Upper lobe of left lung (tissue), 6 donors: ENCODE measurements around the gene AGR2. TPM values are rescaled to one million over a fixed set of nuclear protein-coding genes. Genes with fewer than 3 reads are reported as not detected.

Source experiments
- ATAC-seq, 2 donors: fragments of 200-7000 bp; cut with Tn5 transposase; one replicate each; pipeline ENCODE4 v1.9.1; 2022; ENCODE audit warnings: mild to moderate bottlenecking in 2 of 2, moderate library complexity in 2 of 2; ENCODE audit not compliant: low FRiP score in 2 of 2
- DNase-seq, 2 donors: peaks; one replicate each; pipeline ENCODE4 v3.0.0-alpha.2; 2019 to 2020
- H3K27ac ChIP-seq, 4 donors: fragments of 200-600 bp; sonication (generic); one replicate each; pipeline ENCODE4 v1.5.1; 2016 to 2019
- H3K27me3 ChIP-seq, 4 donors: fragments of 200-600 bp; sonication (generic); one replicate each; pipeline ENCODE4 v1.5.1; 2017 to 2019
- H3K36me3 ChIP-seq, 4 donors: fragments of 200-600 bp; sonication (generic); one replicate each; pipeline ENCODE4 v1.5.1; 2016 to 2019
- H3K4me1 ChIP-seq, 4 donors: fragments of 200-600 bp; sonication (generic); one replicate each; pipeline ENCODE4 v1.5.1; 2018 to 2019
- H3K4me3 ChIP-seq, 4 donors: fragments of 200-600 bp; sonication (generic); one replicate each; pipeline ENCODE4 v1.5.1; 2017 to 2019; ENCODE audit warnings: mild to moderate bottlenecking in 2 of 4, moderate library complexity in 1 of 4
- H3K9me3 ChIP-seq, 4 donors: fragments of 200-600 bp; sonication (generic); one replicate each; pipeline ENCODE4 v1.5.1; 2018 to 2019
- EP300 ChIP-seq, 4 donors: sonication (generic); formaldehyde crosslinking; IDR thresholded peaks; one replicate each; pipeline ENCODE4 v1.5.1; 2017; ENCODE audit warnings: antibody characterized with exemption in 4 of 4, control low read depth in 2 of 4
- POLR2A ChIP-seq, 4 donors: fragments of 450-650 bp; IDR thresholded peaks; one replicate each; pipeline ENCODE4 v1.5.1; 2016 to 2017; ENCODE audit warnings: antibody characterized with exemption in 4 of 4, mild to moderate bottlenecking in 2 of 4
- POLR2AphosphoS5 ChIP-seq, 2 donors: sonication (generic); formaldehyde crosslinking; IDR thresholded peaks; one replicate each; pipeline ENCODE4 v1.5.1; 2017; ENCODE audit warnings: antibody characterized with exemption in 2 of 2
- WGBS, 2 donors: methylation state at CpG; one replicate each; pipeline ENCODE4 v1.1.5; 2017 to 2018; 5-methylcytosine and 5-hydroxymethylcytosine counted together
- total RNA-seq, 6 donors: library from RNA; depleted of rRNA in 4 of 6; stranded (reverse); fragments of >200 nt in 4 of 6; gene quantifications; one replicate each; pipeline versions ENCODE4 v1.1.0 to v1.2.1, GENCODE V29; 2016 to 2021
- TF ChIP-seq, protein P1 (sequence below), 6 experiments: fragments of 450-650 bp in 4 of 6; fragments of 200-600 bp in 2 of 6; sonication (generic) in 2 of 6; IDR thresholded peaks; one replicate each; pipeline ENCODE4 v1.5.1; 2016 to 2019; ENCODE audit warnings: antibody characterized with exemption in 6 of 6
- donor health status: DM: no; HTN: no; CAD: no; lungs with moderate emphysema.
- donor health status: DM: no; HTN: yes; CAD: no; lungs with severe emphysema.

Gene AGR2
- total RNA-seq, 6 donors from 2014 or later, result 6.3 to 126 (median 44.8) TPM

DNA sequence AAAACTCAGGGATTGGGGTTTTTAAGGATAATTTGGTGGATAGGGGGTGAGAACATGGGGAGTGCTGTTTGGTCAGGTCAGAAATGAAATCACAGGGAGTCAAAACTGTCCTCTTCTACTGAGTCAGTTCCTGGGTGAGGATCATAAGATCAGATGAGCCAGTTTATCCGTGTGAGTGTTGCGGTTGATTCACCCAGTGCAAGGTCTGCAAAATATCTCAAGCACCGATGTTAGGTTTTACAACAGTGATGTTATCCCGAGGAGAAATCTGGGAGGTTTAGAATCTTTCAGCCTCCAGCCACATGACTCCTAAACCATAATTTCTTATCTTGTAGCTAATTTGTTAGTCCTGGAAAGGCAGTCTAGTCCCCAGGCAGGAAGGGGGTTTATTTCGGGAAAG lies 31.7 kb upstream of the AGR2 start:
- H3K27me3 ChIP-seq, result no peaks in the 10 kb centered on the region

DNA sequence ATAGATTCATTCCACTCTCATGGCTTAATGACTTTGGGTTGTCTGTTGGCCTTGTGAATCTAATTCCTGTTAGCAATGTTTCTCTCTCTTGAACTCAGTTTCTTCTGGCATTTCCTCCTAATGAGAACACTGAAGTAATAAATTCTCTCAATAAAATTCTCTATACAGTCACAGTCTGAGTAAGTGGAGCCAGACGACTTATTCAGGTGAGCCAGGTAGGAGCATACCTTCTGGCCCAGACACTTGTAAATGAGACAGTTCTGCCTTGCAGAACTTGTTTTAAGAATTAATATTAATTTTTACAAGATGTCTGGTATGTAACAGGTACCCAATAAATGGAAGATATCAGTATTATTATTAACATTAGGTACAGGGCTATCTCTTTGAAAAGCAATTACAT lies 28.6 kb upstream of the AGR2 start:
- no peak for DNase-seq
- Histone ChIP-seq H3K4me3 (no peak overlapping the region), H3K4me1 (no peaks in the 10 kb centered on the region), H3K27ac (no peak overlapping the region), H3K9me3 (no peaks in the 10 kb centered on the region), H3K27me3 (no peaks in the 10 kb centered on the region), H3K36me3 (no peaks in the 10 kb centered on the region)
- TF ChIP-seq, protein P1, sequence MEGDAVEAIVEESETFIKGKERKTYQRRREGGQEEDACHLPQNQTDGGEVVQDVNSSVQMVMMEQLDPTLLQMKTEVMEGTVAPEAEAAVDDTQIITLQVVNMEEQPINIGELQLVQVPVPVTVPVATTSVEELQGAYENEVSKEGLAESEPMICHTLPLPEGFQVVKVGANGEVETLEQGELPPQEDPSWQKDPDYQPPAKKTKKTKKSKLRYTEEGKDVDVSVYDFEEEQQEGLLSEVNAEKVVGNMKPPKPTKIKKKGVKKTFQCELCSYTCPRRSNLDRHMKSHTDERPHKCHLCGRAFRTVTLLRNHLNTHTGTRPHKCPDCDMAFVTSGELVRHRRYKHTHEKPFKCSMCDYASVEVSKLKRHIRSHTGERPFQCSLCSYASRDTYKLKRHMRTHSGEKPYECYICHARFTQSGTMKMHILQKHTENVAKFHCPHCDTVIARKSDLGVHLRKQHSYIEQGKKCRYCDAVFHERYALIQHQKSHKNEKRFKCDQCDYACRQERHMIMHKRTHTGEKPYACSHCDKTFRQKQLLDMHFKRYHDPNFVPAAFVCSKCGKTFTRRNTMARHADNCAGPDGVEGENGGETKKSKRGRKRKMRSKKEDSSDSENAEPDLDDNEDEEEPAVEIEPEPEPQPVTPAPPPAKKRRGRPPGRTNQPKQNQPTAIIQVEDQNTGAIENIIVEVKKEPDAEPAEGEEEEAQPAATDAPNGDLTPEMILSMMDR (IDR thresholded peaks at IDR 0.05), result no peak
- TF ChIP-seq POLR2AphosphoS5 (IDR thresholded peaks at IDR 0.05), result no peak
- no peak for TF ChIP-seq POLR2A (IDR thresholded peaks at IDR 0.05)
- no peak for TF ChIP-seq EP300 (IDR thresholded peaks at IDR 0.05)
- WGBS, 2 donors, result 87 to 91% methylated on average over 1 of the region's 1 CpG
- no peak for ATAC-seq

More for the DNA sequence above, 31.7 kb upstream of the AGR2 start:
- no peak overlapping the region for H3K4me3 ChIP-seq
- WGBS, 2 donors, result 78 to 87% methylated on average over 5 of the region's 5 CpGs
- ATAC-seq, result no peak
- H3K4me1 ChIP-seq, result no peaks in the 10 kb centered on the region
- H3K27ac ChIP-seq, result no peak overlapping the region
- DNase-seq, result no peak
- TF ChIP-seq EP300 (IDR thresholded peaks at IDR 0.05), result no peak
- TF ChIP-seq, protein P1 (IDR thresholded peaks at IDR 0.05), result no peak
- TF ChIP-seq POLR2AphosphoS5 (IDR thresholded peaks at IDR 0.05), result no peak
- no peak for TF ChIP-seq POLR2A (IDR thresholded peaks at IDR 0.05)
- no peaks in the 10 kb centered on the region for H3K9me3 ChIP-seq
- H3K36me3 ChIP-seq, result no peaks in the 10 kb centered on the region

DNA sequence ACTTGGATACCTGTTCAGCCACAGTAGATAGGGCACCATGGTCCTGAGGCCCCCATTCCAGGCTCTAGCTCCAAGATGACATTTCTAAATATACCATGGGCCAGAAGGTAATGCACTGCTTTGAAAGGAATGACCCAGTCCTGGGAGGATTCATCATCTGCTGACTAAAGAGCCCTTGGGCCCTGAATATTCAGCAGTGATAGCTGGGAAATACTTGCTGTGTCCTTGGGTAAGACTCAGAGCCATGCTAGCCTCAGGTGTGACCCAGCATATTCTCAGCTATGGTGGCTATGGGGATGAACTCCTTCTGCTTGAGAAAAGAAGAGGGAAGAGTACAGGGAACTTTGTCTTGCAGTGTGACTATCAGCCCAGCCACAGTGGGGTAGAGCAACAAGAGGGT lies 21.3 kb upstream of the AGR2 start:
- no peak for ATAC-seq
- H3K27ac ChIP-seq, result no peak overlapping the region

DNA sequence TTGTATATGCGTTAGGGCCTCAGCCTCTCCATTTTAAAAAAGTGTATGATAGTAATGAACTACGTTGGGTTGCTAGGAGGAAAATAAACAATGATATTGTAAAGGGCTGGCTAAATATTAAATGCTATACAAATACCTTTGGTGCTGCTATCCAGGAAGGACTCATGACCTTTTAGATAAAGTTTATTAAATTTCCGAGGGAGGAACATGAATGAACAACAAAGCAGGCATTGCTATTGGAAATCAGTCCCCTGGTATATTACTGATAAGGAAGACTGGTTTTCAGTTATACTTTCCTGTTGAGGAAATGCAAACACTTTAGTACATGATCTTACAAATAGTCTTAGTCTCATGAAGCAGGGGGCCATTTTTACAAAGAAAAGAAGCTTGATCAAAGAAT lies 17.2 kb upstream of the AGR2 start:
- 39 to 58% methylated on average over 3 of the region's 3 CpGs for WGBS, 2 donors
- ATAC-seq (no peak), DNase-seq (no peak)
- Histone ChIP-seq H3K27ac (no peak overlapping the region), H3K9me3 (no peaks in the 10 kb centered on the region), H3K4me3 (no peak overlapping the region), H3K36me3 (no peaks in the 10 kb centered on the region), H3K4me1 (no peaks in the 10 kb centered on the region), H3K27me3 (no peaks in the 10 kb centered on the region)
- TF ChIP-seq EP300 (IDR thresholded peaks at IDR 0.05) (no peak), POLR2AphosphoS5 (IDR thresholded peaks at IDR 0.05) (no peak), POLR2A (IDR thresholded peaks at IDR 0.05) (no peak)
- TF ChIP-seq, protein P1 (IDR thresholded peaks at IDR 0.05), result no peak

More for the DNA sequence above, 21.3 kb upstream of the AGR2 start:
- DNase-seq, result no peak
- Histone ChIP-seq H3K36me3 (no peaks in the 10 kb centered on the region), H3K4me3 (no peak overlapping the region), H3K27me3 (no peaks in the 10 kb centered on the region), H3K4me1 (no peaks in the 10 kb centered on the region), H3K9me3 (no peaks in the 10 kb centered on the region)
- TF ChIP-seq POLR2A (IDR thresholded peaks at IDR 0.05) (no peak), POLR2AphosphoS5 (IDR thresholded peaks at IDR 0.05) (no peak), EP300 (IDR thresholded peaks at IDR 0.05) (no peak)
- TF ChIP-seq, protein P1 (IDR thresholded peaks at IDR 0.05), result no peak

DNA sequence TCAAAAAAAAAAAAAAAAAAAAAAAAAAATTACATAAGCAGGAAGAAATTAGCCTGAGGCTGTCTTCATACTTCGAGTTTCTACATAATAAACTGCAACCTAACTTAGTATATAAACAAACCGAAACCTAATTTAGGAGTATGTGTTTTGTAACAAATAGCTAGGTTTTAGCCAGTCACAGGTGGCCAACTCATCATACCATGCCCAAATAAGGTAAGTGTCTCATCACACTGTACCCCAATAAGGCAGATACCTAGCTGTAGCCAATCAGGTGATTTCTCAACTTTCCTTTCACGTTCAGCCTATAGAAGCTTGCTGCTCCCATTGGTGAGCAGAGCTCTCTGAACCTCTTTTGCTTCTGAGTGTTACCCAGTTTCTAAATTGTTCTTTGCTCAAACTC lies 13.9 kb upstream of the AGR2 start:
- no peak for ATAC-seq
- TF ChIP-seq POLR2AphosphoS5 (IDR thresholded peaks at IDR 0.05) (no peak), POLR2A (IDR thresholded peaks at IDR 0.05) (no peak), EP300 (IDR thresholded peaks at IDR 0.05) (no peak)
- TF ChIP-seq, protein P1 (IDR thresholded peaks at IDR 0.05), result no peak
- no peak overlapping the region for H3K4me3 ChIP-seq
- no peak for DNase-seq
- no peaks in the 10 kb centered on the region for H3K4me1 ChIP-seq
- no peaks in the 10 kb centered on the region for H3K9me3 ChIP-seq
- no peaks in the 10 kb centered on the region for H3K36me3 ChIP-seq
- WGBS, 2 donors, result 85 to 92% methylated on average over 3 of the region's 3 CpGs
- no peak overlapping the region for H3K27ac ChIP-seq
- no peaks in the 10 kb centered on the region for H3K27me3 ChIP-seq
